ENCODE data around the gene PHC2.
A peak's percentile ranks its signal among the peaks of the same experiment; 100 is the strongest.

Gene PHC2, protein sequence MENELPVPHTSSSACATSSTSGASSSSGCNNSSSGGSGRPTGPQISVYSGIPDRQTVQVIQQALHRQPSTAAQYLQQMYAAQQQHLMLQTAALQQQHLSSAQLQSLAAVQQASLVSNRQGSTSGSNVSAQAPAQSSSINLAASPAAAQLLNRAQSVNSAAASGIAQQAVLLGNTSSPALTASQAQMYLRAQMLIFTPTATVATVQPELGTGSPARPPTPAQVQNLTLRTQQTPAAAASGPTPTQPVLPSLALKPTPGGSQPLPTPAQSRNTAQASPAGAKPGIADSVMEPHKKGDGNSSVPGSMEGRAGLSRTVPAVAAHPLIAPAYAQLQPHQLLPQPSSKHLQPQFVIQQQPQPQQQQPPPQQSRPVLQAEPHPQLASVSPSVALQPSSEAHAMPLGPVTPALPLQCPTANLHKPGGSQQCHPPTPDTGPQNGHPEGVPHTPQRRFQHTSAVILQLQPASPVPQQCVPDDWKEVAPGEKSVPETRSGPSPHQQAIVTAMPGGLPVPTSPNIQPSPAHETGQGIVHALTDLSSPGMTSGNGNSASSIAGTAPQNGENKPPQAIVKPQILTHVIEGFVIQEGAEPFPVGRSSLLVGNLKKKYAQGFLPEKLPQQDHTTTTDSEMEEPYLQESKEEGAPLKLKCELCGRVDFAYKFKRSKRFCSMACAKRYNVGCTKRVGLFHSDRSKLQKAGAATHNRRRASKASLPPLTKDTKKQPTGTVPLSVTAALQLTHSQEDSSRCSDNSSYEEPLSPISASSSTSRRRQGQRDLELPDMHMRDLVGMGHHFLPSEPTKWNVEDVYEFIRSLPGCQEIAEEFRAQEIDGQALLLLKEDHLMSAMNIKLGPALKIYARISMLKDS

DNA sequence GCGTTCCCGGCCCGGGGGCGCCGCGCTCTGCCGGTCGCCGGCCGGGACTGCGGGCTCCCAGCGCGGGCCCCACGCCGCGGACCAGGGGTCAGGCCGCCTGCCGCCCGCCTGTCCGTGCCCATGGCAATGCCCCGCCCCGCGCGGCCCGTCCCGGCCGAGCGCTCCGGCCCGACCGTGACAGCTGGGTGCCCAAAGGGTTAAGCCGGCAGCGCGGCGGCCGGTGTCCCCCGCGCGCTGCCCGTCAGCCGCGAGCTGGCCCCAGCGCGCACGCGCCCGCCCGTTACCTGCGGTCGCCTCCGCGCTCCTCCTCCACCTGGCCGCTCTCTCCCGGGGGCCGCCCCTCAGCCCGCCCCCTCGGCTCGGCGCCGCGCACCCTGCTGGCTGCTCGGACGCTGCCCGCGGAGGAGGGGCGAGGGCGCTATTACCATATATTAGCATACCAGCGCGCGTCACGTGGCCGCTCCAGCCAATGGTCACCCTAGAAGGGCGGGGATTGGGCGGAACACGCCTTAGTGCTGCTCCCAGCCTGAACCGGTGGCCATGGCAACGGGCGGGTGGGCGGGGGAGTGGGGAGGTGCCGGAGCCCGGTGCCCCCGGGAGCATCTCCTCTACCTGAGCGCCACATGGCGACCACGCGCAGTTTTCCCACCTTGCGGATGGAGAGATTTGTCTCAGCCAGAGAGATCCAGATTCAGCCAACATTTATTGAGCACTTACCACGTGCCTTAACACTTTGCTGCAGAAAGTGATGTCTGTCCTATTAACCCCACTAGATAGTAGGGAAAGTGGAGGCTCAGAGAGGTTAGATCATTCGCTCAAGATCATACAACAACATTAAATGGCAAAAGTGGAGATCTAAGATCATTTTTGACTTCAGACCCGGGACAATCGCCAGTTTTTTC is at the start of gene PHC2:
Gene PHC2, minus strand, starts transcription at position 404 of the 902 bp plus-strand sequence. CDS start 55,556 bp downstream, outside the sequence.
- peak; percentile 88 to 92 for DNase-seq (ENCODE audit: low read depth in 2 of 2)

DNA sequence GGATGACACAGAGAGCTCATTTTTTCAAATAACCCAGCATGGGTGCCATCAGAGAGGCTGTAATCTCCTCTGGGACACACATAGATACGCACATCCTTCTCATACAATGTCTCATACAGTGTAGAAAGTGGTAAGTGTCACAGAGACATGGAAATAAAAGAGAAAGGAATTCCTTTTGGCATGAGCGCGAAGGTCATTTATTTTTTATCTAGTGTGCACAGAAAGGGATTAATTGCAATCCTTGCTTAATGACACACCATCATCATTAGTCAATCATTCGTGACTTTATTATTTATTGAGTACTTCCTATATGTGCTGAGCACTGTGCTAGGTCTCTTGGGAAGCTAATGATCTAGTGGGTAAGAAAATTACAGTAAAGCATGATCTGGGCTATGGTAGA is 46.6 kb upstream of the PHC2 start:
- no peak for DNase-seq (ENCODE audit: low read depth in 2 of 2)

DNA sequence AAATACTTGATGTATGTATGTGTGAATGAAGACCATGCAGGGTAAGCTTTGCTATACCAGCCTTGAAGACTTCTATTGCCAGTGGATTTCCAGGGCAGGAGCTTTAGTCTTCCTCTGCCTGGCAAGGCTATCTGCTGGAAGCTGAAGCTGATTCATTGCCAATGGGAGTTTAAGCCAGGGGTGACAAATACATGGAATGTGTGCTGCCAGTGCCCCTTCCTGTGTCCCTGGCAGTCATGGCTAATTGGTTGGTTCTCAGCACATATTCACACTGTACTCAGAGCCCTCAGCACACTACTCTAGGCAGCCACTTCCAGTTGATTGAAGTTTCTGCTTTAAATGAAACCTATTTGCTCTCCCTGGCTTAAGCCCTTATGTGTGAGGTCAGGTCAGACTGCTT is 43.0 kb upstream of the PHC2 start:
- no peak for DNase-seq (ENCODE audit: low read depth in 2 of 2)

DNA sequence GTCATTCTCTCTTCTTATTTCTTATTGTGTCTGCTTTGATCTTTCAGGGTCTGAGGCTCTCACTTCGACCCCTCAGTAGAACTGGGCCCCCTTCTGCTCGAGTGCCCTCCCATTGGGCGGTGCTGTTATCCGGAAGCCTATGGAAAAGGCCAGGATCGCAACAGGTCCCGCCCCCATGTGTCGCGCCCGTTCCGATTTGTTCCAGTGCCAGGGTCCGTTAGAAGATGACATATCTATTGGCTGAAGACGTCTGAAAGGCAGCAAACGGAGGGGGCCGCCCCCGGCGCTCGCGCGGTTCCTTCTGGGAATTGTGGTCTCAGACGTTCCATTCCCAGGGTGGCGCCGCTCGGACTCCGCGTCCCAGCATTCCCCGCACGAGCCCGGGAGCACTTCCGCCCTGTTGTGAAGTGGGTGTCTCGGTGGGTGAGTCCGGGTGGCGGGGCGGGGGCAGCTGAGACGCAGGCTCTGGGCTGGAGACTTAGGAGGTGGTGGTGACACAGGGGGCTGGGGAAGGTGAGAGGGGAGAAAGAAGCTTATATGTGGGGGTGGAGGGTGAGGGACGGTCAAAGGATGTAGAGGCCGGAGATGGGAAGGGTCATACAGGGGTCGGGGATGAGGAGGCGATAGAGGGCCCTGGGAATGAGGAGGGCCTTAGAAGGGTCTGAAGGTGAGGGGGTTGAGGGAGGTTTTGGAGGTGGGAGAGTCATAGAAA is 41.5 kb upstream of the PHC2 start, which contains the start of gene ZSCAN20:
Gene ZSCAN20, plus strand, starts transcription at position 377 of the 712 bp plus-strand sequence. CDS start 6,644 bp downstream, outside the sequence.
- peak; percentile 85 to 89 for DNase-seq (ENCODE audit: low read depth in 2 of 2)

DNA sequence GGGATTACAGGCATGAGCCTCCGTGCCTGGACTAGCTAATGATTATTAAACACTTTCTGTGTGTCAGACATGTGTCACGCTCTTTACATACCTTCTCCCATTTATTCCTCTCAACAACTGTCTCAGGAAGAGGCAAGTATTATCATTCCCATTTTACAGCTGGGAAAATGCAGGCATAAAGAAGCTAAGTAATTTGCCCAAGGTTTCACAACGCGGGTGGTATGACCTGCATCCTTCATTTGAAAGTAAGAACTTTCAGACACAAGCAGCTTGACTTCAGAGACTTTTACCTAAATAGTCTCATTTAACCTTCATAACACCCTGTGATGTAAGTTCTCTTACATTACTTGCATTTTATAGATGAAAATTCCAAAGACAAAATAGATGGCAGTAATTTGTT is 40.5 kb upstream of the PHC2 start:
- no peak for DNase-seq (ENCODE audit: low read depth in 2 of 2)

DNA sequence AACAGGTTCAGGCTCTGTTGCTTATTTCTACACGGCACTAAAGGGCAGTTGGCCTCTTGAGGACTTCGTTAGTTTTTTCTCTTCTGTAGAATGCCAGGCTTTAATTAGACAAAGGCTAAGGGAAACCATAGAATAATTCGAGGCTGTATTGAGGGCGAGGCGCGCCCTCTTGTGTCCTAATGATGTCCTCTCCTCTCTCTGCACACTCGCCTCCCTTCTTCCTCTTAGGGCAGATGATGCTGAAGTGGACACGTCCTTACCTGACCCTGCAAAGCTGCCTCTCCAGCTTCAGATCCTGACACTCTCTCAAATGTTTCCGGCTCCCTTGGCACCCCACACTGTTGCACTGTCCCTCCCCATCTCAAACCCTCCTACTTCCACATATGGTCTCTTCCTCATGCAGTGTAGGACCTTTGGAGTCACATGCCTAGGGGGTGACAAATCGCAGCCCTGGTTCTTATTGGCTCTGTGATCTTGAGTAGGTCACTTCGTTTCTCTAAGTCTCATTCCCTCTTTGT is 39.7 kb upstream of the PHC2 start:
- peak; percentile 39 to 45 for DNase-seq (ENCODE audit: low read depth in 2 of 2)

DNA sequence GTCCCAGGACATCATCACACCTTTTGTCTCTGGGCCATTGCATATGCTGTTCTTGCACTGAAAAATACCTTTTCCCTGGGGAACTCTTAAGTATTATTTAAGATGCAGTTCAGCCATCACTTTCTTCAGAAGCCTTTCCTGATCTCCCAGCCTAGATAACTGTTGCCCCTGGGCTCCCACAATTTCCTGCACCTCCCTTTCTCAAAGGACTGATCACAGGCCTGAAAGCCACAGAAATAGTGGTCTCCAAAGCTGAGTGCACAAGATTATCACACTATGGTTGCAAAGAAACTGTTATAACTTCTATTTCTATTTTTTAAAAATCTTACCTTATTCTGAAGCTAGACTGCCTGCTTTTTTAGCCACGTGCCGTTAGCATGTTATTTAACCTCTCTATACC is 38.8 kb upstream of the PHC2 start:
- no peak for DNase-seq (ENCODE audit: low read depth in 2 of 2)

DNA sequence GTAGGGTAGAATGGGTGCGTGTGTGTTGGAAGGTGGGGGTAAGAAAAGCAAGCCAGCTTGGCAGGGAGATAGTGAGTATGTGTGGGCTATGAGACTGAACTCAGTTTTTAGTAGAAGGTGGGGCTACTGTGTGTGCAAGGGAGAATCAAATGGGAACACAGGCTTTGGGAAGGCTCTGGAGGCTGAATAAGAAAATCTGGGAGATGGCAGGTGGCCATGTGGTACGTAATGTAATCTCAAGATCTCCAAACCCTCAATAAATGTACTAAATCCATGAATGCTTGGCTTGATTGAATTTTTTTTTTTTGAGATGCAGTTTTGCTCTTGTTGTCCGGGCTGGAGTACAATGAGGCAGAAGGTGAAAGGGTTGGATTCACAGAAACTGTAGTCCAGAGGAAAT is 38.1 kb upstream of the PHC2 start:
- DNase-seq (ENCODE audit: low read depth in 2 of 2): no peak

DNA sequence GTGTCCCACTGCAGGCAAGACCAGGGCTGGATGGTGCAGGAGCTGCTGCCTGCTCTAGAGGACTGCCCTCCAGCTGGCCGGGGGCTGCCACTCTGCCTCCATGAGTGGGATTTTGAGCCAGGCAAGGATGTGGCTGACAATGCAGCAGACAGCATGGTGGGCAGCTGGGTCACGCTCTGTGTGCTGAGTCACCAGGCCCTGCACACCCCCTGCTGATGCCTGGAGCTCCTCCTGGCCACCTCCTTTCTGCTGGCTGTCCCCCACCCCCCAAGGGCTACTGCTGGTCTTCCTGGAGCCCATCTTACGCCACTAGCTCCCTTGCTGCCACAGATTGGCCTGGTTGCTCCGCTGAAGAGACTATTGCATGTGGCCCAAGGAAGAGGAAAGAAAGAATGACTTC is 37.6 kb upstream of the PHC2 start:
- no peak for DNase-seq (ENCODE audit: low read depth in 2 of 2)

DNA sequence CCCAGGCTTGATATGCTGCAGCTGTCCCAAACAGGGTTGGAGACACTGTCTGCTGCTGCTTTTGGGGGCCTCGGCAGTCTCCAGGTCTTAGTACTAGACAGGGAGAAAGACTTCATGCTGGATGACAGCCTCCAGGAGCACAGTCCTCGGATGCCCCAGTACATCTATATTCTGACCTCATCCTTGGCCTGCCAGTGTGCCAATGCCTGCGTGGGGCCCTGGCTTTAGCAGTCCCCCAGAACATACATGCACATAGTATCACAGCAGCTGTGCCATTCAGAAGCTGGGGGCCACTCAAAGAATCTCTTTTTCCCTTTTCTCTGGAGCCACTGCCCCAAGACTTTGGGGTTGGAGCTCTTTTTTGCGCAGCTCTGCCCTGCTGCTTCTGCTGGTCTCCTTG is 37.1 kb upstream of the PHC2 start:
- no peak for DNase-seq (ENCODE audit: low read depth in 2 of 2)

DNA sequence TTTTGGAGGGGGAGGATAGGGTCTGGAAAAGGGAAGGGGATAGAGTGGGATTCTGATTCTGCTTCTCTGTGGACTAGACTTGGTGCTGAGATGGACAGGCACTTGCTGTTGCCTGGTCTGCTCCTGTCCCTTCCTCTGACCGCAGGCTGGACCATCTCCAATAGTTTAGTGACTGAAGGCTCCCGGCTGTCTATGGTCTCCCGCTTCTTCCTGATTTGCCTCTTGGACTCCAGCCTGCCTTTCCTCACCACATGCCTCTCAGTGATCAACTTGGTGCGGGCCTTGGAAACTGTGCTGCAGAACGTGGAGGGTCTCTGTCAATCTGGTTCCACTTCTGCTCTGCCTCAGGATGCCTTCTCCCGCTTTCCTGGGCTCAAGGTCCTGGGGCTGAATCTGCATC is 35.3 kb upstream of the PHC2 start:
- DNase-seq (ENCODE audit: low read depth in 2 of 2): no peak

DNA sequence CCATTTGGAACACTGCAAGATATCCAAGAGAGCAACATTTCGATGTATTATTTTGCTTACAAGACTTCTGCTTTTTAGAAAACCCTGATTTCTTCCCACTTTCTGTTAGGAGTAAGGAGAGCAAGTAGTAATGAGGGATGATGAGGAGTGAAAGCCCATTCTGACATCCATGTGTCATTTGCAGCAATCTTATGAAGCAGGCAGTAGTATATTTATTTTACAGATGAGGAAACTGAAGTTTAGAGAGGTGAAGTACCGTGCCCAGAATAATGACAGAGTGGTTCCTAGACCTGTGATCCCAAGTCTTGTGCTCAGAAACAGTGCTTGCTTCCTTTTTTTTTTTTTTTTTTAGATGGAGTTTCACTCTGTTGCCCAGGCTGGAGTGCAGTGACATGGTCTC is 34.4 kb upstream of the PHC2 start:
- no peak for DNase-seq (ENCODE audit: low read depth in 2 of 2)

DNA sequence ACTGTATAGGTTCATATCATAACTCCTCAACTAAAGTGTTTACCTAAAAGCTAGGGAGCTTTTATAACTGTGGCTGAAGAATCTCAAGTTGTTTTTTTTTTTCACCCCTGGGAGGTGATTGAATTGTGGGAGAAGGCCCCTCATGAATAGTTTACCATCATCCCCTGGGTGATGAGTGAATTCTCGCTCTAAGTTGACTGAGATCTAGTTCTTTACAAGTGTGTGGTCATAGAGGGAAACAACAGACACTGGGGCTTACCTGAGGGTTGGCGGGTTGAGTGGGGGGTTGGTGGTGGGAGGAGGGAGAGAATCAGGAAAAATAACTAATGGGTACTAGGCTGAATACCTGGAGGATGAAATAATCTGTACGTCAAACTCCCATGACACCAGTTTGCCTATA is 33.7 kb upstream of the PHC2 start:
- no peak for DNase-seq (ENCODE audit: low read depth in 2 of 2)

DNA sequence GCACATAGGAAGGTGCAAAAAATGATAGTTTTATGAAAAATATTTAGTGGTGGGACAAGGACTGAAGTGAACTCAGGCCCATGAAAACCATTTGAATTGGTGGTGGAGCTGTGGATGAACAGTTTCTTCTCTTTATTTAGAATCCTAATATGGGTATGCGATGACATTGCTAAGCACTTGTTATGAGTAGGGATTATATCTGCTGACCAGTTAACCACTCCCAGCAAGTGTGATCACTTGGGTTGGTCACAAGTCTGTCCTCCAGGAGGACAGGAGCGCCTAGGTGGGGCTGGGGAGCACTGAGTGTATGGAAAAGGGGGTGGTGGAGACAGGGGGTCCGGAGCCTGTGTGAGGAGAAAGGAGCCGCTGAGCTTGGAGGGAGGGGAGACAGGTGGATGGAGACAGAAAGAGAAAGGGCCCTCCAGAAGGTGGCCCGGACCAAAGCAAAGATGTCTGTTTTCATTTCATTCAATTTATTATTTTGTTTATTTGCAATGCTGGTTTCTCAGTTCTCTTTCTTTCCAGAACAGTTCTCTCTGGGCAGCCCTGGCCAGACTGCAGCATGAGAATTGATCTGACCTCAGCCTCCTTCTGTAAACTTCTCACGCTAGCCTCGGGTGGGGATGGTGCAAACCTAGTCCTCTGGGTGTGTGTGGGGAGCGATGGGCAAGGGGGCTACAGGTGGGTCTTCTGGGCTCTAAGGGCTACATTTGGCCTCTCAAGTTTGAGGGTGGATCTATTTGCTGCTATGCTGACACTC is 31.7 kb upstream of the PHC2 start:
- DNase-seq (ENCODE audit: low read depth in 2 of 2): no peak

DNA sequence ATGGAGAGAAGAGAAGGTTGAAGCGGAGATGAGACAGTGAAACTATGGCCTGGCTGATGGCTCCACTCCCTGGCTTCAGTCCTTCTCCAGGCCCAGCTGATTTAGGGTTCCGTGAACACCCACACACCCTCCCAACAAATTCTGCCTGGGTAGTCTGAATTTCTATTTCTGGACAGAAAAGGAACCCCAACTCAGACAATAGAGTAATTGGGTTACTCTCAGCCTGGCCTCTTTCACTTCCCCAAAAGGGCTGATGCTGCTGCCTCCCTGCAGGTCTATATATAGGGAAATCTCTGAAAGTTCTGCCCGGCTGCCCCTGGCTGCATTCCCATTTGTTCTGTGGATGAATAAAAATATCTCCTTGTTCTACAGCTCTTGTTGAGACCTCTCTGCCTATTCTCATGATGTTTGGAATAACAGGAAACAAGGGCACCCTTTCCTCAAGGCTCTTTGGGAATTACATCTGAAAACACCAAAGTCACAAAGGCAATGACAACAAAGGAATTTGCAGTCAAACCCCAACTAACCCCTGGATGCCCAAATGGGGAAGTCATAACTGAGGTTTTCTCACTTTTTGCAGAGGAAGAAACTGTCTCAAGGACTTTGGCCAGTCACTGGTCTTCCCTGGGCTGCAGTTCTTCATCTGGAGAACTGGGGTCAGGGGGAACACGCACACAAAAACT is 30.2 kb upstream of the PHC2 start:
- no peak for DNase-seq (ENCODE audit: low read depth in 2 of 2)

DNA sequence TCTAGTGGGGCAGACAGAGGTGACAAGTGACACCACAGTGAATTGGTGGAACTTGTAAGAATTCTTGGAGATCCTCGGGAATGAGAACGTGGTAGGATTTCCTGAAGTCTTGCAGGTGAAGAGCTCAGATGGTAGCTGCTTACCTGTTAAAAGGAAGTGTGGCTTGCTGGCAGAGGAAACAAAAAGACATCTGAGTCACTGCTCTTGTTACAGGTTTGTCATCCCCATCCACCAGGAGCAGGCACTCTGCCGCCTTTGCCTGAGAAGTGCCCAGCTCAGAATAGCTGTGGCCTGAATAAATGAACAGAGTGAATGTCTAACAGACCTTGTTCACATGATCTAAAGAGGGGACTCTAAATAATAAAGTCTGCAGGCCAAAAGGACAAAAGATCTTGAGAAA is 29.2 kb upstream of the PHC2 start:
- DNase-seq (ENCODE audit: low read depth in 2 of 2): no peak

DNA sequence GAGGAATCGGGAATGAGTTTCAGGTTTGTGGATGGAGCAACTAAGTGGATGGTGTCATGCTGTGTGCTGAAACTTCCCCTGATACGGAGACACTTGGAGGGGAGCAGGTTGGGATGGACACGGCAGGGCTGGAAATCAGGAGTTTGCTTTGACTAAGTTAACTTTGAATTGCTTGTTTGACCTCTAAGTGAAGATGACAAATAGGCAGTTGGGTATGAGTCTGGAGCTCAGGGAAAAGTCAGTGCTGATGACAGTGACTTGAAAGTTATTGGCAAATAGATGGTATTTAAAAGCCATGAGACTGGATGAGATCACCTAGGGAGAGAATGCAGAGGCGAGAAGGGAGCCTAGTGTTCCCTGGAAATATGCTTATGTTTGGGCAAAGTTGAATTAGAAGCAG is 28.8 kb upstream of the PHC2 start:
- DNase-seq (ENCODE audit: low read depth in 2 of 2): no peak

DNA sequence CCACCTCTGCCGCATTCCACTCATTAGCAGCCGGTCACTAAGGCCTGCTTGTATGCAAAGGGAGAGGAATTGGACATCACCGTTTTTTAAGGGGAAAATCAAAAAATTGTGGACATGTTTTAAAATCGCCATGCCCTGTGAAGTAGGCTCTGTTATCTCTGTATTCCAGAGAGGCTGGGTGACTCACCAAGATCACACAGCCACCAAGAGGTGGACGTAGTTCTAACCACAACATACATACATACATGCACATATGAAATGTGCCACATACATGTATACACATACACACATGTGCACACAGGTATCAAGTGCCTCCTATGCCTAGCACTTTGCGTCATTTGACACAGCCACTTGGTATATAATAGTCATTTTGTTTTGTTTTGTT is 25.6 kb upstream of the PHC2 start:
- no peak for DNase-seq (ENCODE audit: low read depth in 2 of 2)
